K562 (cell line): Measurements from ENCODE around the gene DNAJC1. TPM values are rescaled to one million over a fixed set of nuclear protein-coding genes. Genes with fewer than 3 reads are reported as not detected.
A peak's percentile ranks its signal among the peaks of the same experiment; 100 is the strongest.

Source experiments
- BCL6 ChIP-seq: fragments of 250-450 bp; sonication (Bioruptor Pico); IDR thresholded peaks from 2 replicates; pipeline ENCODE4 v1.4.0; 2020
- CC2D1A ChIP-seq: fragments of 450-650 bp; IDR thresholded peaks from 2 replicates; pipeline ENCODE4 v1.6.1; 2017; ENCODE audit warnings: mild to moderate bottlenecking
- CHCHD3 ChIP-seq: fragments of 250-450 bp; sonication (Bioruptor Pico); IDR thresholded peaks from 2 replicates; pipeline ENCODE4 v2.1.2; 2022; ENCODE audit warnings: mild to moderate bottlenecking
- CREB5 ChIP-seq: fragments of 250-450 bp; sonication (Bioruptor Pico); IDR thresholded peaks from 2 replicates; pipeline ENCODE4 v1.5.0; 2020; ENCODE audit warnings: mild to moderate bottlenecking
- FOXK1 ChIP-seq: sonication (generic); formaldehyde crosslinking; IDR thresholded peaks from 2 replicates; pipeline ENCODE4 v1.8.0; 2022; ENCODE audit warnings: missing genetic modification reagents, mild to moderate bottlenecking, borderline replicate concordance
- GABPB1 ChIP-seq: sonication (generic); formaldehyde crosslinking; IDR thresholded peaks from 2 replicates; pipeline ENCODE4 v1.8.0; 2022; ENCODE audit warnings: mild to moderate bottlenecking, missing genetic modification reagents
- HDAC3 ChIP-seq: fragments of 450-650 bp; IDR thresholded peaks from 2 replicates; pipeline ENCODE4 v1.6.1; 2018; ENCODE audit warnings: borderline replicate concordance, mild to moderate bottlenecking, moderate library complexity; ENCODE audit not compliant: partially characterized antibody
- HOXB6 ChIP-seq: fragments of 250-450 bp; sonication (Bioruptor Pico); IDR thresholded peaks from 2 replicates; pipeline ENCODE4 v1.5.1; 2022; ENCODE audit warnings: mild to moderate bottlenecking, borderline replicate concordance
- JUN ChIP-seq, 2 experiments: sonication (generic) in 1 of 2; formaldehyde crosslinking in 1 of 2; IDR thresholded peaks; 2 replicates each; pipeline versions ENCODE4 v1.6.1 to v1.8.0; 2012 to 2022; ENCODE audit warnings: borderline replicate concordance in 2 of 2, mild to moderate bottlenecking in 2 of 2, improper control_type of control experiment in 1 of 2, low read depth in 1 of 2, low read length in 1 of 2, missing genetic modification reagents in 1 of 2
- KDM5B ChIP-seq: fragments of 200-600 bp; sonication (generic); IDR thresholded peaks from 2 replicates; pipeline ENCODE4 v1.6.1; 2012; ENCODE audit warnings: low read depth, mild to moderate bottlenecking, moderate library complexity, low read length, control low read depth, inconsistent platforms; ENCODE audit not compliant: insufficient replicate concordance
- KHSRP ChIP-seq: fragments of 450-650 bp; IDR thresholded peaks from 2 replicates; pipeline ENCODE4 v1.6.1; 2017
- KLF6 ChIP-seq: fragments of 250-450 bp; sonication (Bioruptor Pico); IDR thresholded peaks from 2 replicates; pipeline ENCODE4 v1.4.0; 2020; ENCODE audit warnings: mild to moderate bottlenecking, moderate library complexity, borderline replicate concordance
- MXI1 ChIP-seq: IDR thresholded peaks from 2 replicates; pipeline ENCODE4 v1.6.1; 2011; ENCODE audit warnings: low read depth, mild to moderate bottlenecking, improper control_type of control experiment, low read length
- NCOA2 ChIP-seq, 2 experiments: fragments of 450-650 bp; IDR thresholded peaks; 2 replicates each; pipeline ENCODE4 v1.6.1; 2018; ENCODE audit warnings: mild to moderate bottlenecking in 2 of 2, moderate library complexity in 1 of 2; ENCODE audit not compliant: partially characterized antibody in 2 of 2
- NR2C1 ChIP-seq, 2 experiments: fragments of 450-650 bp; IDR thresholded peaks; 2 replicates each; pipeline ENCODE4 v1.6.1; 2017; ENCODE audit warnings: mild to moderate bottlenecking in 2 of 2, antibody characterized with exemption in 1 of 2, inconsistent platforms in 1 of 2, missing compliant biosample characterization in 1 of 2, missing genetic modification characterization in 1 of 2
- PBX2 ChIP-seq, 2 experiments: IDR thresholded peaks in 1 of 2; conservative IDR thresholded peaks in 1 of 2; 2 replicates each; pipeline ENCODE4 v1.6.1; 2016; ENCODE audit warnings: low read depth in 2 of 2, mild to moderate bottlenecking in 1 of 2, missing compliant biosample characterization in 1 of 2, missing genetic modification characterization in 1 of 2, moderate library complexity in 1 of 2
- PHB2 ChIP-seq: fragments of 450-650 bp; IDR thresholded peaks from 2 replicates; pipeline ENCODE4 v1.6.1; 2017; ENCODE audit warnings: low read depth
- RBM25 ChIP-seq: fragments of 200-400 bp; formaldehyde crosslinking; IDR thresholded peaks from 2 replicates; pipeline ENCODE4 v1.6.1; 2018; ENCODE audit warnings: low read length, low read depth, moderate library complexity; ENCODE audit not compliant: severe bottlenecking
- SNRNP70 ChIP-seq: fragments of 200-400 bp; formaldehyde crosslinking; optimal IDR thresholded peaks from 2 replicates; pipeline ENCODE3; 2017; ENCODE audit warnings: low read depth, low read length
- TEAD1 ChIP-seq, 2 experiments: fragments of 450-650 bp in 1 of 2; sonication (generic) in 1 of 2; formaldehyde crosslinking; IDR thresholded peaks; 2 replicates each; pipeline versions ENCODE4 v1.4.0 to v1.8.0; 2020 to 2022; ENCODE audit warnings: mild to moderate bottlenecking in 2 of 2, missing genetic modification reagents in 1 of 2
- TFAP4 ChIP-seq: sonication (generic); formaldehyde crosslinking; IDR thresholded peaks from 2 replicates; pipeline ENCODE4 v1.8.0; 2022; ENCODE audit warnings: missing genetic modification reagents, mild to moderate bottlenecking, moderate library complexity, borderline replicate concordance
- ZNF146 ChIP-seq: IDR thresholded peaks from one replicate; pipeline ENCODE4 v1.6.1; 2018; ENCODE audit warnings: missing compliant biosample characterization; ENCODE audit not compliant: unreplicated experiment
- ZNF282 ChIP-seq: sonication (generic); formaldehyde crosslinking; IDR thresholded peaks from 2 replicates; pipeline ENCODE4 v1.8.1; 2023; ENCODE audit warnings: missing genetic modification reagents
- ZNF76 ChIP-seq: fragments of 250-450 bp; sonication (Bioruptor Pico); IDR thresholded peaks from 2 replicates; pipeline ENCODE4 v1.4.0; 2020; ENCODE audit warnings: mild to moderate bottlenecking, moderate library complexity, borderline replicate concordance
- ZZZ3 ChIP-seq: fragments of 450-650 bp; IDR thresholded peaks from 2 replicates; pipeline ENCODE4 v1.6.1; 2016; ENCODE audit warnings: antibody characterized with exemption, mild to moderate bottlenecking, moderate library complexity
- polyA plus RNA-seq, 8 experiments: library from polyadenylated mRNA; depleted of rRNA in 4 of 8; stranded (reverse) in 5 of 8; unstranded in 3 of 8; fragments of >200 nt; fragmentation: Nextera tagmentation in 2 of 8; fragmentation: Illumina TruSeq in 1 of 8; extraction: Ambion mirVana in 2 of 8; extraction: Trizol in 1 of 8; gene quantifications; 2 replicates each; pipeline versions ENCODE4 v1.2.1 to v1.2.3, GENCODE V29; 2011 to 2014; ENCODE audit warnings: inconsistent platforms in 1 of 8, missing spikeins in 1 of 8
- total RNA-seq, 7 experiments: library from RNA; depleted of rRNA in 6 of 7; stranded (reverse); fragments of >200 nt in 6 of 7; fragmentation: Illumina TruSeq in 2 of 7; extraction: Trizol in 2 of 7; gene quantifications; 2 replicates each; pipeline versions ENCODE4 v1.2.1 to v1.2.3, GENCODE V29; 2011 to 2021; ENCODE audit warnings: low replicate concordance in 1 of 7

The DNAJC1 gene
- total and polyA plus RNA-seq, 9 of the 15 experiments (the other 6 are each of a cell fraction or from before 2014, with no cell fraction given), result 5.4 to 77.6 (median 40.3) TPM

GRCh38 chr10:21807180-21807579 lies 196.3 kb downstream of the DNAJC1 start (continued):
- TF ChIP-seq ZNF76 (CRISPR knock-in tag) (no peak), KDM5B (no peak), TFAP4 (CRISPR knock-in tag) (no peak), HOXB6 (CRISPR knock-in tag) (no peak), PBX2 (CRISPR knock-in tag; IDR thresholded peaks at IDR 0.05; ENCODE audit: low read depth) (peak; percentile 9; the same call in 1 of the 2 replicates), PBX2 (tag; conservative IDR thresholded peaks at IDR 0.05; ENCODE audit: low read depth) (peak; percentile 85), ZZZ3 (no peak), GABPB1 (no peak), FOXK1 (CRISPR knock-in tag) (no peak), PHB2 (peak; percentile 66; the same call in 1 of the 2 replicates), CC2D1A (peak; percentile 78; the same call in 1 of the 2 replicates), KHSRP (no peak), TEAD1 (CRISPR knock-in tag; IDR thresholded peaks at IDR 0.05) (no peak), RBM25 (no peak), KLF6 (CRISPR knock-in tag) (no peak), HDAC3 (no peak), JUN (IDR thresholded peaks at IDR 0.05; ENCODE audit: borderline replicate concordance, low read depth, low read length) (no peak), JUN (CRISPR knock-in tag; IDR thresholded peaks at IDR 0.05; ENCODE audit: borderline replicate concordance) (no peak), CHCHD3 (no peak), MXI1 (no peak), ZNF282 (no peak), NR2C1 (IDR thresholded peaks at IDR 0.05) (no peak), NR2C1 (tag; IDR thresholded peaks at IDR 0.05) (peak; percentile 53), CREB5 (CRISPR knock-in tag) (no peak), BCL6 (CRISPR knock-in tag) (no peak), SNRNP70 (no peak), ZNF146 (CRISPR knock-in tag) (no peak), NCOA2 (IDR thresholded peaks at IDR 0.05; ENCODE audit: partially characterized antibody in 2 of 2) (peak in 1 of 2 experiments; percentile 56)
